GM12878 (cell line): ENCODE results near the gene AMBP. TPM values are rescaled to one million over a fixed set of nuclear protein-coding genes. Genes with fewer than 3 reads are reported as not detected.

ENCODE experiments used
- ATAC-seq: fragments of 200-7000 bp; cut with Tn5 transposase; 3 replicates; pipeline ENCODE4 v1.9.1; 2020; ENCODE audit warnings: mild to moderate bottlenecking, moderate library complexity
- BruUV-seq: library from RNA; stranded (reverse); fragments of 400-500 nt; replicated peaks from 2 replicates; lab custom pipeline; 2021; lab: Mats Ljungman, UMichigan
- CTCF ChIA-PET: fragments of 300-600 bp; sonication (Branson Sonifier 250); formaldehyde crosslinking; extraction: SDS; loops from one replicate; lab custom pipeline; 2021; ENCODE audit warnings: inconsistent platforms; lab: Yijun Ruan, JAX
- POLR2A ChIA-PET: fragments of 350-600 bp; formaldehyde crosslinking; extraction: SDS; loops from one replicate; lab custom pipeline; 2021; ENCODE audit warnings: inconsistent platforms; lab: Charles Lee
- RAD21 ChIA-PET: fragments of 300-600 bp; sonication (Branson Sonifier 250); formaldehyde crosslinking; loops from one replicate; lab custom pipeline; 2023; ENCODE audit warnings: antibody characterized with exemption; ENCODE audit not compliant: unreplicated experiment; lab: Charles Lee
- SMC1A ChIA-PET: fragments of 300-600 bp; sonication (Branson Sonifier 250); formaldehyde crosslinking; loops from one replicate; lab custom pipeline; 2023; ENCODE audit not compliant: unreplicated experiment, uncharacterized antibody; lab: Charles Lee
- DNase-seq: peaks from one replicate; pipeline ENCODE4 v3.0.0-alpha.2; 2011; ENCODE audit warnings: low read depth, low spot score
- FAIRE-seq: peaks from 3 replicates; lab custom pipeline; 2011; peaks lifted over from hg19 to GRCh38; lab: Jason Lieb, UNC
- H2AFZ ChIP-seq: 2 replicates; pipeline ENCODE4 v1.6.0; 2011; ENCODE audit warnings: low read depth, low read length, control low read depth; ENCODE audit not compliant: control insufficient read depth
- H3K27ac ChIP-seq: 2 replicates; pipeline ENCODE4 v1.5.1; 2011; ENCODE audit warnings: control low read depth; ENCODE audit not compliant: control insufficient read depth, insufficient read depth
- H3K27me3 ChIP-seq, 2 experiments: replicated peaks in 1 of 2; 2 replicates each; pipeline versions ENCODE4 v1.6.0 to v1.6.1; 2011; ENCODE audit warnings: low read length in 1 of 2; ENCODE audit not compliant: control insufficient read depth in 2 of 2, insufficient read depth in 2 of 2
- H3K36me3 ChIP-seq, 2 experiments: 2 replicates each; pipeline ENCODE4 v1.5.1; 2011; ENCODE audit warnings: low read length in 1 of 2; ENCODE audit not compliant: control insufficient read depth in 2 of 2, insufficient read depth in 2 of 2
- H3K4me1 ChIP-seq: 2 replicates; pipeline ENCODE4 v1.6.1; 2011; ENCODE audit warnings: mild to moderate bottlenecking, low read length, moderate library complexity, mixed read lengths; ENCODE audit not compliant: control insufficient read depth, insufficient read depth
- H3K4me2 ChIP-seq: 2 replicates; pipeline ENCODE4 v1.6.0; 2011; ENCODE audit warnings: control low read depth; ENCODE audit not compliant: control insufficient read depth, insufficient read depth
- H3K4me3 ChIP-seq: fragments of 200-600 bp; sonication (generic); 2 replicates; pipeline ENCODE4 v1.5.1; 2016
- H3K79me2 ChIP-seq: 2 replicates; pipeline ENCODE4 v1.6.0; 2011; ENCODE audit warnings: low read length; ENCODE audit not compliant: control insufficient read depth, insufficient read depth
- H3K9ac ChIP-seq: 2 replicates; pipeline ENCODE4 v1.8.0; 2011; ENCODE audit warnings: low read length, control low read depth, mixed read lengths; ENCODE audit not compliant: control insufficient read depth, insufficient read depth
- H3K9me3 ChIP-seq: replicated peaks from 3 replicates; pipeline ENCODE4 v1.5.1; 2011; ENCODE audit warnings: mild to moderate bottlenecking, low read length; ENCODE audit not compliant: control insufficient read depth, insufficient read depth
- H4K20me1 ChIP-seq: 2 replicates; pipeline ENCODE4 v1.6.0; 2011; ENCODE audit not compliant: control insufficient read depth, insufficient read depth
- BCL11A ChIP-seq: IDR thresholded peaks from 2 replicates; pipeline ENCODE4 v1.6.1; 2011; ENCODE audit warnings: low read depth, low read length
- CHD4 ChIP-seq: fragments of 200-600 bp; sonication (generic); IDR thresholded peaks from 2 replicates; pipeline ENCODE4 v1.6.1; 2016; ENCODE audit warnings: mild to moderate bottlenecking
- EED ChIP-seq: sonication (generic); IDR thresholded peaks from 2 replicates; pipeline ENCODE4 v1.6.1; 2016; ENCODE audit warnings: antibody characterized with exemption, low read depth
- GABPA ChIP-seq: IDR thresholded peaks from 2 replicates; pipeline ENCODE4 v1.6.1; 2014; ENCODE audit warnings: antibody characterized with exemption, low read depth, mild to moderate bottlenecking, inconsistent platforms
- PAX5 ChIP-seq: IDR thresholded peaks from 2 replicates; pipeline ENCODE4 v1.6.1; 2011; ENCODE audit warnings: low read depth, low read length, borderline replicate concordance
- SIX5 ChIP-seq: IDR thresholded peaks from 2 replicates; pipeline ENCODE4 v1.6.1; 2011; ENCODE audit warnings: mild to moderate bottlenecking, low read depth, low read length, moderate library complexity; ENCODE audit not compliant: severe bottlenecking
- SPI1 ChIP-seq: IDR thresholded peaks from 2 replicates; pipeline ENCODE4 v1.6.1; 2011; ENCODE audit warnings: low read depth, mild to moderate bottlenecking, low read length, moderate library complexity, borderline replicate concordance; ENCODE audit not compliant: insufficient read depth
- ZBTB11 ChIP-seq: fragments of 450-650 bp; formaldehyde crosslinking; IDR thresholded peaks from 2 replicates; pipeline ENCODE4 v1.5.0; 2022; ENCODE audit warnings: mild to moderate bottlenecking, missing genetic modification characterization
- ZNF687 ChIP-seq: fragments of 450-650 bp; IDR thresholded peaks from 2 replicates; pipeline ENCODE4 v1.6.1; 2017; ENCODE audit warnings: mild to moderate bottlenecking, moderate library complexity
- WGBS: methylation state at CpG from one replicate; pipeline ENCODE4 v1.1.6; 2016; ENCODE audit warnings: low lambda C conversion rate; ENCODE audit not compliant: insufficient replicate concordance, insufficient coverage; ENCODE audit errors: missing lambda C conversion rate; 5-methylcytosine and 5-hydroxymethylcytosine counted together
- in situ Hi-C: fragments of 300-500 bp; cut with MboI; formaldehyde crosslinking; loops from 9 replicates; pipeline ENCODE4 v1.14.3; 2018; ENCODE audit warnings: mixed read lengths
- intact Hi-C: fragments of 100-400 bp; cut with micrococcal nuclease; formaldehyde crosslinking; loops from one replicate; pipeline ENCODE4 v1.14.2; 2022; ENCODE audit not compliant: unreplicated experiment
- polyA plus RNA-seq, 11 experiments: library from polyadenylated mRNA; depleted of rRNA in 4 of 11; unstranded in 6 of 11; stranded (reverse) in 5 of 11; fragments of >200 nt; fragmentation: Nextera tagmentation in 4 of 11; fragmentation: Illumina TruSeq in 1 of 11; extraction: Ambion mirVana in 4 of 11; extraction: Trizol in 1 of 11; gene quantifications; 1 replicate in 1 of 11; 2 replicates in 10 of 11; pipeline versions ENCODE4 v1.2.1 to v1.2.3, GENCODE V29; 2011 to 2016; ENCODE audit warnings: inconsistent platforms in 2 of 11, missing spikeins in 2 of 11, low read depth in 1 of 11
- total RNA-seq, 4 experiments: library from RNA; depleted of rRNA in 3 of 4; stranded (reverse); fragments of >200 nt in 3 of 4; fragmentation: Illumina TruSeq in 1 of 4; extraction: Trizol in 1 of 4; gene quantifications; 2 replicates each; pipeline versions ENCODE4 v1.2.1 to v1.2.3, GENCODE V29; 2013 to 2021

The AMBP gene
- total and polyA plus RNA-seq, 10 of the 15 experiments (the other 5 are each of a cell fraction or from before 2014, with no cell fraction given) = 0.11 to 2.3 (median 0.18) TPM; not detected in 7

GRCh38 chr9:114112325-114112724 is 34.2 kb upstream of the AMBP start:
- 10% methylated on average over 1 of the region's 1 CpG for WGBS
- Histone ChIP-seq H4K20me1 (no peaks in the 10 kb centered on the region), H2AFZ (no peak overlapping the region), H3K9ac (no peak overlapping the region), H3K36me3 (no peaks in the 10 kb centered on the region), H3K27ac (no peak overlapping the region), H3K27me3 (peaks cover 2 to 4% of the 10 kb centered on the region in 2 experiments; a peak in 3 of 4 replicates), H3K4me2 (no peak overlapping the region), H3K4me1 (no peaks in the 10 kb centered on the region; the same call in 1 of the 2 replicates), H3K79me2 (no peaks in the 10 kb centered on the region), H3K9me3 (no peaks in the 10 kb centered on the region), H3K4me3 (no peak overlapping the region)
- CTCF ChIA-PET = interaction anchor here (1.0 kb wide), 1 partner anchor 43 kb away, joined by 3 read pairs; the partner anchor contains the start of gene COL27A1
- SMC1A ChIA-PET = interaction anchor here (0.6 kb wide), 1 partner anchor 530 kb away, joined by 3 read pairs; no protein-coding TSS in a partner anchor
- BruUV-seq = no TSS peak
- ATAC-seq (no peak), FAIRE-seq (no peak), DNase-seq (no peak)
- POLR2A ChIA-PET = no interaction called here
- RAD21 ChIA-PET = no interaction called here
- TF ChIP-seq EED (no peak), CHD4 (no peak), ZBTB11 (CRISPR knock-in tag) (no peak), ZNF687 (no peak), SIX5 (no peak), SPI1 (no peak), GABPA (no peak), PAX5 (no peak), BCL11A (no peak)
- intact Hi-C loops = no loop called here
- in situ Hi-C loops = no loop called here
